Smooth muscle cell (in vitro differentiated cells): ENCODE results near the gene VWA5B1. TPM values are rescaled to one million over a fixed set of nuclear protein-coding genes. Genes with fewer than 3 reads are reported as not detected.

Experiments used
- DNase-seq: peaks from one replicate; lab custom pipeline; 2025; ENCODE audit not compliant: unreplicated experiment; lab: John Stamatoyannopoulos, UW
- H2AFZ ChIP-seq: fragments of 200-600 bp; sonication (generic); 2 replicates; pipeline ENCODE4 v1.6.0; 2016; ENCODE audit warnings: antibody characterized with exemption, low read depth, mild to moderate bottlenecking
- H3F3A ChIP-seq: fragments of 200-600 bp; sonication (generic); 2 replicates; pipeline ENCODE4 v1.6.0; 2017; ENCODE audit warnings: antibody characterized with exemption, low read depth
- H3K27ac ChIP-seq: fragments of 200-600 bp; sonication (generic); 2 replicates; pipeline ENCODE4 v1.5.1; 2016; ENCODE audit warnings: low read depth, mild to moderate bottlenecking
- H3K27me3 ChIP-seq: fragments of 200-600 bp; sonication (generic); 2 replicates; pipeline ENCODE4 v1.6.1; 2016; ENCODE audit warnings: low read depth, mild to moderate bottlenecking
- H3K36me3 ChIP-seq: fragments of 200-600 bp; sonication (generic); 2 replicates; pipeline ENCODE4 v1.5.1; 2016; ENCODE audit warnings: low read depth
- H3K4me1 ChIP-seq: fragments of 200-600 bp; sonication (generic); 2 replicates; pipeline ENCODE4 v1.5.1; 2016; ENCODE audit warnings: low read depth
- H3K4me2 ChIP-seq: fragments of 200-600 bp; sonication (generic); 2 replicates; pipeline ENCODE4 v1.6.0; 2016; ENCODE audit warnings: mild to moderate bottlenecking
- H3K4me3 ChIP-seq: fragments of 200-600 bp; sonication (generic); 2 replicates; pipeline ENCODE4 v1.5.1; 2016; ENCODE audit warnings: mild to moderate bottlenecking
- H3K79me2 ChIP-seq: fragments of 200-600 bp; sonication (generic); 2 replicates; pipeline ENCODE4 v1.6.0; 2016; ENCODE audit warnings: low read depth, mild to moderate bottlenecking
- H3K9ac ChIP-seq: fragments of 200-600 bp; sonication (generic); 2 replicates; pipeline ENCODE4 v1.6.0; 2016; ENCODE audit warnings: low read depth
- H3K9me3 ChIP-seq: fragments of 200-600 bp; sonication (generic); replicated peaks from 2 replicates; pipeline ENCODE4 v1.5.1; 2016; ENCODE audit warnings: low read depth
- H4K20me1 ChIP-seq: fragments of 200-600 bp; sonication (generic); 2 replicates; pipeline ENCODE4 v1.6.0; 2016; ENCODE audit warnings: low read depth
- CTCF ChIP-seq: fragments of 200-600 bp; sonication (generic); IDR thresholded peaks from 2 replicates; pipeline ENCODE4 v1.5.1; 2017; ENCODE audit warnings: borderline replicate concordance, mild to moderate bottlenecking, antibody characterized with exemption; ENCODE audit not compliant: insufficient read depth, poor library complexity, severe bottlenecking
- WGBS: methylation state at CpG from one replicate; pipeline ENCODE4 v1.1.7; 2016; ENCODE audit warnings: low lambda C conversion rate; 5-methylcytosine and 5-hydroxymethylcytosine counted together
- polyA plus RNA-seq: library from polyadenylated mRNA; unstranded; fragments of >200 nt; fragmentation: Nextera tagmentation; extraction: Ambion mirVana; gene quantifications from 2 replicates; pipeline ENCODE4 v1.2.1, GENCODE V29; 2016
- total RNA-seq: library from RNA; depleted of rRNA; stranded (reverse); fragments of >200 nt; gene quantifications from 2 replicates; pipeline ENCODE4 v1.2.3, GENCODE V29; 2014

The VWA5B1 gene
- total and polyA plus RNA-seq, 2 experiments from 2014 or later: not detected

- Histone ChIP-seq H3K9me3 (no peaks in the 10 kb centered on the region), H2AFZ (no peak overlapping the region), H3K9ac (no peak overlapping the region), H4K20me1 (no peaks in the 10 kb centered on the region), H3K4me3 (no peak overlapping the region), H3K4me2 (no peak overlapping the region), H3K4me1 (no peaks in the 10 kb centered on the region), H3F3A (no peaks in the 10 kb centered on the region), H3K27ac (no peak overlapping the region), H3K27me3 (peaks cover 16% of the 10 kb centered on the region), H3K36me3 (no peaks in the 10 kb centered on the region), H3K79me2 (no peaks in the 10 kb centered on the region)
- 88% methylated on average over 2 of the region's 2 CpGs for WGBS
- no peak for TF ChIP-seq CTCF
- DNase-seq: no peak
Measured at GRCh38 chr1:20347699-20348098, 57.0 kb downstream of the VWA5B1 start.

- no peak for DNase-seq
- WGBS: 88% methylated on average over 13 of the region's 13 CpGs
- Histone ChIP-seq H3K9ac (no peak overlapping the region), H3K27me3 (peaks cover 11% of the 10 kb centered on the region), H3K4me1 (no peaks in the 10 kb centered on the region), H3K79me2 (no peaks in the 10 kb centered on the region), H3K9me3 (no peaks in the 10 kb centered on the region), H3K4me3 (no peak overlapping the region), H2AFZ (no peak overlapping the region), H3K27ac (no peak overlapping the region), H4K20me1 (no peaks in the 10 kb centered on the region), H3K36me3 (no peaks in the 10 kb centered on the region), H3F3A (no peaks in the 10 kb centered on the region), H3K4me2 (no peak overlapping the region)
- no peak for TF ChIP-seq CTCF
Measured at GRCh38 chr1:20348326-20348915, 57.7 kb downstream of the VWA5B1 start.

GRCh38 chr1:20349561-20349960 lies 58.9 kb downstream of the VWA5B1 start:
- DNase-seq: no peak
- H3F3A ChIP-seq: no peaks in the 10 kb centered on the region

More at GRCh38 chr1:20349561-20349960, 58.9 kb downstream of the VWA5B1 start:
- no peaks in the 10 kb centered on the region for H3K36me3 ChIP-seq
- no peak for TF ChIP-seq CTCF
- H3K9me3 ChIP-seq: no peaks in the 10 kb centered on the region
- no peak overlapping the region for H3K27ac ChIP-seq
- no peak overlapping the region for H3K9ac ChIP-seq
- peaks cover 3% of the 10 kb centered on the region for H3K27me3 ChIP-seq
- WGBS: 81% methylated on average over 5 of the region's 5 CpGs
- H4K20me1 ChIP-seq: no peaks in the 10 kb centered on the region
- no peak overlapping the region for H2AFZ ChIP-seq
- H3K4me3 ChIP-seq: no peak overlapping the region
- no peak overlapping the region for H3K4me2 ChIP-seq
- no peaks in the 10 kb centered on the region for H3K79me2 ChIP-seq
- H3K4me1 ChIP-seq: no peaks in the 10 kb centered on the region
